NCI-H1048 (cell line): ENCODE data around the gene REELD1.

Source experiments
- DNase-seq: peaks from one replicate; lab custom pipeline; 2025; lab: John Stamatoyannopoulos, UW

REELD1 gene

DNA sequence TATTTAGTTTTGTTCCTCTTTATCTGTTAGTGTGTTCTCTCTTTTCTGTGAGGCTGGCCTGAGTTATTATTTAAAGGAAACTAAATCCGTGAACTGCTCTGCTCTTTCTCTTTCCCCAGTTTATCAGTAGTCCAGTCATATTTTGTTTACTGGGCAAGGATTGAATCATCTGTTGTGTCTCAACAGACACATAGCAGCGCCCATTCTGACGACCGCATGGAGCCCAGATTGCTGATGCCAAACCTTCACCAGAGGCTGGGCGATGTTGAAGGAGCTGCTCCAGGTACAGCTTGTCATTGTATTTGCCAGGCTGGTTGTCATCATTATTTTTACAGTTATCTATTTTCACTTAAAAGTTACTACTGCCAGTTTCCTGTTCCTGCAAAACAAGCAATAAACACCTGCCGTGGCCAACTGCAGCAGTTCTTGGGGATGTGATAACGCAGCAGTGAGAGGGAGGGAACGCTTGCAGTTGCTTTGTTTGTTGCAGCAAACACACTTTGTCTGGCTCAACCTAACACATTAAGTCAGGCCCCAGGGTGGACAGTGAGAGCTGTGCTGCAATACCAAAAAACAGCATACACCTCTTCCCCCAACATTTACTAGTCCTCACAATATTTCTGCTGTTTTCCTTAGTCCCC is 10.1 kb downstream of the REELD1 start:
- no peak for DNase-seq

DNA sequence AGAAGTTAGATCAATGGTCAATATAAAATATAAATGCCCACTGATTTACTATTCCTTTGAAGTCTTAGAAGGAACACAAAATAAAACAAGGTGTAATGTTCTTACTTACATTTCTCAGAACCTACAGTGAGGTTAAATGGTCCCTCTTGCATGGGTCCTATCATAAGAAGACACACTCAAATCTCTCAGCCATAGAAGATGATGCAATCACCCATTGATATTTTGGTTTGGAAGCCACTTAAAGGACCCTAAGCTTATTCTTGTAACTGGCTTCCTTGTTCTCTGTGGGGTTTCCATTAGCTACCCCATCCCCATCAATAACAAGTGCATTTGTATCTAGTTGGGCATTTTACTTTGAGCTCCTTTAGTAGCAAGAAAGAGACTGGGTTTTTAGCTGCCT is 15.1 kb downstream of the REELD1 start:
- no peak for DNase-seq

DNA sequence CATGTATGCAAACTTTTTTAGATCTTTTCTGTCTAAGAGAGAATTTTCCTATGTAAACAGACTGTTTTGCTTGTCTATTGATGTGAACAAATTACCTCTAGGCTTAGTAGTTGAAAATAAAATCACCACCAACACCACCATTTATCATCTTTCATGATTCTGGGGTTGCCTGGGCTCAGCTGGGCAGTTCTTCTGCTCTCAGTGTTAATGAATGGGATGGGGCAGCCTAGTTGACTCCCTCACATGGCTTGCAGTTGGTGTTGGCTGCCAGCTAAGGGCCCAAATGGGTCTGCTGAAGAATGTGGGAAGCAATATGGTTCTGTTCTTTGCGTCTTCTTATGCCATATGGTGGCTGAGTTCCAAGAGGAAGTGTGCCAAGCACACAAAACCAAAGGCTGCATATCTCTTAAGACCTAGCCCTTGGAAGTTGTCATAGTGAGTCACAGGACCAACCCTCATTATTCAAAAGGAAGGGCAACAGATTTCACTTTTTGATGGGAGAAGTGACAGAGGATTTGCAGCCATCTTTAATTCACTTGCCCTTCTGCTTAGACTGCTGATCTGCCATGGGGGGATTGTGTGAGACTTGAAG is 17.9 kb downstream of the REELD1 start:
- no peak for DNase-seq

DNA sequence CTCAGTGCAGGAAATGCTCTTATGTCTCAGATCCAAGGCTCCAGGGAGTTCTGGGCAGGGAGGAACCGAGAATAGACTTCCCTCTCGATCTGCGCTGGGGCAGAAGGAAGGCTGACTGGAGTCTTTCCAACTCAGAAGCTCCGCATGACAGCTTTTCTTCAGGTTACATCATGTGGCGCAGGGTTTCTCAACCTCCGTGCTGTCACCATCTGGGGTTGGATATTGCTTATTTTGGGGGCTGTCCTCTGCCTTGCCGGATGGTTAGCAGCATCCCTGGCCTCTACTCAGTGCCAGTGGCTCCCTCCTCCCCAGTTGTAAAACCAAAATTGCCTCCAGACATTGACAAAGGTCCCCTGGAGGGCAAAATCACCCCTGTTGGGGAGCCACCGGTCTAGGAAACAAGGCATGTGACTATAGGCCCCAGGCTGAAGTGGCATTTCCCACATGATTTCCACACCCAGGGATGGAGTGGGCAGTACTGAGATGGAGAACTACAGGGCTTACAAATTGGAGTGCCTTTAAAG is 21.4 kb downstream of the REELD1 start:
- DNase-seq: no peak

DNA sequence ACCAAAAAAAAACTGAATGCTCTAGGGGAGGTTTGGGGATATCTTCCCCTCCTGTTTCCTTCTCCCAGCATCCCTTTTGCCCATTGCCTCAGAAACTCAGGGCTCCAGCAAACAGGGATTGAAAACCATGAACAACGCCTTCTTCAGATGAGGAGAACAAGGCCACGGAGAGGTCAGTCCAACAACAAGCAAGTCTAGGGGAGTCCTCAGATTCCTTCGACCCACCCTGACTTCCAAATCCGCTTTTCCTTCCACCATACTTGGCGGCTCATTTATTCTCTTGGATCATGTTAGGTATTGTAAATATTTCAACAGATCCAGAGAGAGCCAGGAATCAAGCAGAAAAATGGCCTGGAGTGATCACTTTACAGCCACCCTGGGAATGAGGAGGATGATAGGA is 21.9 kb downstream of the REELD1 start:
- DNase-seq: no peak

DNA sequence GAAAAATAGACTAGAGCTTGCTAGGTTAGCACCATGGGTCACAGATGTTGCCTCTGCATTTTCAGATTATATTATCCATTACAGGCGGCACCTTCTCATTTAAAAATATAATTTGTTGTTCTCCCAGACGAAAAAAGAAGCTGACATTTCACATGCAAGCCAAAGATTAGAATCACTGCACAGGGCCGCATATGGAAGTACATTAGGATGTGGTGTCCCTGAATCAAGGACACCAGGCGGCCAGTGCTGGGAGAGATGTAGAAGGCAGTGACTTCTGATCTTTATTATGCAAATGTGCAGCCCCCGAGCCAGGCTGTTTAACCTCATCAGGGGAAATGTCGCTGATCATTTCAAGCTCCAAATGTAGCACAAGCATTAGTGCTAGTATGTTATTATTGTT is 22.8 kb downstream of the REELD1 start:
- no peak for DNase-seq

DNA sequence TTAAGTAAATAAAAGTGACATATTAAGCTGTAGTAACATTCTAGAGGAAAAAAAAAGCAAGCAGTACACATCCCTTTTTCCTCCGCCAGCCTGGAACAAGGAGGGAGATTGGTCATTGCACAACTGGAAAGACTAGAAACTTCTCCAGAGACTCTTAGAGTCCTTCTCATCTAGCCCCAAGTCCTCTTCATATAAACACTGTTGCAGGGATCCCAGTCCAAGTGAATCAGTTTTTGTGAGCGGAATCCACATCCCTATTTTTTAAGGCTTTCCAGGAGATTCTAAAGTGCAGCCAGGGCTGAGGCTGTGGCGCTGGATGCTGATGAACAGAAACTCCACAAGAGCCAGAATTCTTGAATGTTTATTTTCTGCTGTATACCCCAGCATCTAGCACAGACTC is 23.8 kb downstream of the REELD1 start:
- DNase-seq: no peak

DNA sequence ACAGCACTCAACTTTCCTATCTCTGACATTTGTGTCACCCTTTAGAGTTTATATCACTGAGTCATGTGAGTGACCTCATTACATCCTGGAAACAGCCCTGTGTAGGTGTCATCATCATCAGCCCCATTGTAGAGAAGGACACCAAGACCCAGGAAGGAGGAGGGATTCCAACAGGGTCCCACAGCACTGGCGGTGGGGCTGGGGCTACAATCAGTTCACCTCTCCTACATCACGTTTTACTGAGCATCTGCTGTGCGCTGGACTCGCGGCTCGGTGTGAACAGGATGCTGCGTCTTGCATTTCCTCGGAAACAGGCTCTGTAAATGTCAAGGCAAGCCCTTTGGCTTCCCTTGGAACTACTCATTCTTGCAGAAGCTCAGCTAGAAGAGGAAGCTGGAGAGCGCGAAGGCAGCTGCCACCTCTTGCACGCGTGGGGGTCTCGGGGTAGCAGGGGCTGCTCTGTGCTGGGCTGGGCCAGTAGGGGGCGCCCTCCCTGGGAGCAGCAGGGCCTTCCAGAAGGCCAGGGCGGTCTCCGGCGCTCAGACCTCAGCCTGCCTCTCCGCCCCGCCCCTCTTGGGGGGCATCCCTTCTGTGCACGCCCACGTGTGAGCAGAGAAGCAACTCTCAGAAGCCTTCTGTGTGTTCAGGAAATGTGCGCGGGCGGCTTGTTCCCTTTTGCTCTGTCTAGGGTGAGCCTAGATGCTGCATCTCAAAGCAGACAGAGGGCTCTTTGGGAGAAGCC is 29.0 kb downstream of the REELD1 start:
- no peak for DNase-seq

DNA sequence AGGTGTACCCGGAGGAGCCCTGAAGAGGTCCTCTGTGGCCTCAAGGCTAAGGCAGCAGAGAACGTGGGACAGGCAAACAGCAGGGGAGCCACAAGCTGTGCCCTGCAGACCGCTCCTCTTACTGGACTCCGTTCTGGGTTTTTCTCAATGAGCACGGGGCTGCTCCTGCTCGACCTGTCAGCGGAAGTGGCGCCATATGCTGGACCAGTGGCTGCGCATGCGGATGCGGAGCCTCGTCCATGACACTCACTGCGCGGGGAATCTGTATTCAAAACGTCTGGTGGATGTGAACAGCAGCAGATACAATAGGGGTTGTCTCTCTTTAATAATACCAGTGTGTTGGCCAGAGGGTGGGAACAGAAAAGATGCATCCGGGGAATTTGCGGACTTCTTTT is 29.5 kb downstream of the REELD1 start:
- no peak for DNase-seq

DNA sequence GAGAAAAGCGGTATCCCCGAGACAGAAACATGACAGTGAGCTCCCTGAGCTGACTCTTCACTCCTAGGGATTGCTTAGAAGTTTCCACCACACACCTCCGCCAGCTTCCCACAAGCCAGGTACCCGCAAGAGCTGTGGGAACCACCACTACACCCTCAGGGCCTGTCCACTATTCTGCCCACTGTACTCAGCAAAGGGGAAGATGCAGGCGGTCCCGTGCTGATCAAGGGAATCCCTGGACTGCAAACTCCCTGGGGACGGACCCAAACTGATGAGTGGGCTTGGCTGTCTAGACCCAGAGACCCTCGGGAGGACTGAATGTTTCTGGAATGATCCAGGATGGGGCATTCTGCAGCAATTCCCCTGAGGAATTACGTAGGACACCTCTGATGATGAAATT is 30.2 kb downstream of the REELD1 start:
- DNase-seq: no peak

DNA sequence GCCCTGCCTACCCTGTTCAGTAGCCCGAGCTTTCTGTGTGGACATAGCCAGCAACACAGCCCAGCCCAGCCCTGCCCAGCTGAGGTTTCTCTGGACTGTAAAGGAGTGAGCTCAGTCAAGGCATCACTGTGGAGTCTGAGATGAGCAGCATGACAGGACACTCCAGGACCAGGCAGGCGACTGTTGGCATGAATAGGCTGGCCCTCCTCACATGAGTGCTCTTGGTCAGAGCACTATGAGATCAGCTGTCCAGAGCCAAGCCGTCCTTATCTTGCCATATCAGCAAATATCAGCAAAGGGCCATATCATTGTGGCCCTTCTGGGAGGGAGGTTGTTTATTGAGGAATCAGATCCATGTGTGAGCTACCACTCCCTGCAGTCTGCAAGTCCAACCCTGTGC is 30.9 kb downstream of the REELD1 start:
- no peak for DNase-seq

DNA sequence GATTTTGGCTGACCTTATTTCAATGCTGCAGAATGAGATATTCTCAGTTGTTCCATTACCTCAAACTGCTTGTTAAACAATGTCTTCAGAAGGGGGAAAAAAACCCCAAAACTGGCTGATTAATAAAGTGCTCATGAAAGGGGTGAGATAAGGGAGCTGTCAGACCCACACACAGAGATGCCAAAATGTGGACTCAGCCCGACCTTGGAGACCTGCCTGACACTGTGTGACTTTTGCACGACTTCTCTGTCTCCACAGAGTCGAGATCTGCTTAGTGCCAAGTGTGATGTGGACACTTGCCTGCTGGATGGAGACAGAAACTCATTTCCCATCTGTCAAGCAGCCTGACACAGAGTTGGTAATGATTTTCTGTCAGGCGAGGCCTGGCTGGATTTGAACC is 31.5 kb downstream of the REELD1 start:
- no peak for DNase-seq

DNA sequence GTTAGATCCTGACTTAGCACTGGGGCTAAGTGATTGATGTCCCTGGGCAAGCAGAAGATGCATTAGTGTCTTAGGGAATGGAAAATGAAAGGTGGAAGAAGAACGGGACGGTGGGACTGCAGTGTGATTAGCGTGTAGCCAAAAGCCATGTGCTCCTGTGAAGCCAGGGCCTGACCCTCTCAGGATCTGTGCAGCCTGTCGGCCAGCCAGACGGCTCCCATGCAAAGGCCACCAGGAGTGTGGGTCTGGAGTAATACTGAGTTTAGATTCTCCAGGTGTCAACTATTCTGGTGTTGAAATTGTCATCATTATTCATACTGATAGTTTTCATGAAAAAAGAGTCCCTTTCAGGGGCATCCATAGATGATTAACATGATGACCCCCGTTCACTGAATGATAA is 32.0 kb downstream of the REELD1 start:
- DNase-seq: no peak

DNA sequence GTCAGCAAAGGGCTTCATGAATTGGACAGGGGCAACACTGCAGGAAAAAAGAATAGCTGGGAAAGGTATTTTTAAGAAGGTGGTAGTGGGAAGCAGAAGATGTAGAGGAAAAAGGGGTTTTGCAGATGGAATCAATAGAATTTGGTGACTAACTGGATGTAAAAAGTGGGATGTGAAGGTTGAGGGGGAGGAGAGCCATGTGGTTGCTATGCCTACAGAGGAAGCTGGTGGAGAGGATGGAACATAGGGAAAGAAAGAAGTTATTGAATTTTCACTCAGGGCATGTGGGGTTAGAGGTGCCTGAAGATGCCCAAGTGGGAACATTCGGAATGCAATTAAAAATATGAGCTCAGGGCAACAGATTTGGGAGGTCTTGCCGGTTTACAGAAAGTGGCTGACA is 33.0 kb downstream of the REELD1 start:
- no peak for DNase-seq

DNA sequence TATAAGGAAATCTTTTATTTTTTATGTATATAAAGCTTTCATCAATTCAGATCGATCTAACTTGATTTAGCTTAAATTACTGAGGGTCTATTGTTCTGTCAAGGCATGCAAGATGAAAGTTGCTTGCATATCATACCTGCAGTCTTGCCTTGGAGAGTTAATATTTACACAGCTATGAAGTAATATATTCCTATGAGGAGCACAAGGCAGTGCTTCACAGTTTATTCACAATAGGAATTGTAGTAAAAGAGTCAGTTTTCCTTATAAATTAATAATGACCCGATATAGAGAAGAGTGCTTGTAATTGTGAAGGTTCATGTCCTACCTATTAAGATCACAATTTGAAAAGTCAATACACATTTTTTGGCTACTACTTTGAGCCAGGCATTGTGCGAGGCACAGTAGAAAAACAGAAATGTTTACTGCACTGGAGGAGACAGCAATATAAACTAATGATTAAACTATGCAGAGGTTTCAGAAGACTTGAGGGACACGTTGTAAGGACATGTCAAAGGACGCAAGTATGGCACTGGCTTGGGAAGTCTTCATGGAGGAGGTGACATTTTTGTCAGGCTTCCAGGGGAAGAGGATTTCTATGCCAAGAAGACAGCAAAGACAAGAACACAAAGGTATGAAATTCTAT is 38.8 kb downstream of the REELD1 start:
- DNase-seq: no peak

DNA sequence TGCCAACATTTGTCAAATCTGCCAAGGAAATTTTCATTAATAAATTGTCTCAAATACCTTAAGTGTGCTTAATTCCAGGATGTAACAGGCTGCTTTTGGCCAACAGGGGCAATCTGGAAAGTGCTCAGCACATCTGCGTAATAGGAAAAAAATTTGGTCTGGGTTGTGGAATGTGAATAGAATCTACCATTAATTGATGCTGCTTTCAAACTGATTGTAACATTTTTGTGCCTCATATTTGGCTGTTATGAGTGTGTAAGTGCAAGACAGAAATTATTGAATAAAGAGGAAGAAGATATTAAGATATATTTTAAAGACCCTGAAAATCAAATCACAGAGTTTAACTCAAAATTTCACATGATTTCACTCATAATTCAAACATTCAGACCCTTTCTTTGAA is 41.1 kb downstream of the REELD1 start:
- DNase-seq: no peak

DNA sequence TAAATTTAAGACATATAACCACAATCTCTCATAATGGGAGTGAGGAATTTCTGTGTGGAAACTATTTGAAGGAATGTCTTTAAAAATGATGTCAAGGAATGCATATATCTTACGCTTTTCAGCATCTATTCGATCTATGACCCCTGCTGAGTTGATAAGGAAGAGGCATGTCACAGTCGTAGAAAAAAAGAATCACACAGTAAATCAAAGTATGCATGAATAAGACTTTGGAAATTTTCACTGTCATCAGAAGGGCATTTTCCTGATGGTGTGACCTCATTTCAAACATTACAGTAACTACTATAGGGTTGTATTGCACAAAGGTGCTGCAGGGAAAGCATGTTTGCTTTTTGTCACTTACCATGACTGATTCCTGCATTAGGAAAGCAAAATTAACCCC is 41.5 kb downstream of the REELD1 start:
- no peak for DNase-seq

DNA sequence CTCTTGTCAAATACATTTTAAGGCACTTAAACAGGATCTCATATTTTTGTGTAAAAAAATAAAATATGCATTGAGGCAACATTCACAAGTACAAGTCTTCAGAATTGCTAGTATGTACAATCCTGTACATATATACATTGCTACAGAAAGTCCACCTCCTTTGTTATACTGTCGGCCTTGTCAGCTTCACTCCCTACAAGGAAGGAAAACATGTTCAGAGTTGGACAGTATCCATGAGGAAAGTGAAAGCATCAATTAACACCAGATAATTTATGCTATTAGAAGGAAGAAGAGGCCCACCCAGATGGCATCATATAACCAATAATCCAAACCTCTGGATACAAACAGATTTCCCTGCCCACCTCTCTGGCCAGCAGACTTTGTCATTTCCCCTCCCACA is 42.0 kb downstream of the REELD1 start:
- DNase-seq: no peak

DNA sequence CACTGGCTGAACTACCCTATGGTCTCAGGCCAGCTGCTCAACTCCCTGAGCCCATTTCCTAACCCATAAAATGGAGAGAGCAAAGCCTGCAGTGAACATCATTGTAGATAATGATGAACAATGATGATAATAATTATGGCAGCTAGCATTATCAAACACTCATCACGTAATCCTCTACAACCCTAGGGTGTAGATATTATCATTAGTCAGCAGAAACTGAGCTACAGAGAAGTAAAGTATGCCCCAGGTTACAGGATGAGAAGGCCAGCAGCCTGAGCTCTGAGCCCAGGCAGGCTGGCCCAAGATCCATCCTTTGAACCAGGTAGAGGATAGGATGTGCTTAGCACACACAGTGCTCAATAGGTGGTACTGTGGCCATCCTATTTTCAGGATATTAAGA is 43.2 kb downstream of the REELD1 start:
- no peak for DNase-seq

DNA sequence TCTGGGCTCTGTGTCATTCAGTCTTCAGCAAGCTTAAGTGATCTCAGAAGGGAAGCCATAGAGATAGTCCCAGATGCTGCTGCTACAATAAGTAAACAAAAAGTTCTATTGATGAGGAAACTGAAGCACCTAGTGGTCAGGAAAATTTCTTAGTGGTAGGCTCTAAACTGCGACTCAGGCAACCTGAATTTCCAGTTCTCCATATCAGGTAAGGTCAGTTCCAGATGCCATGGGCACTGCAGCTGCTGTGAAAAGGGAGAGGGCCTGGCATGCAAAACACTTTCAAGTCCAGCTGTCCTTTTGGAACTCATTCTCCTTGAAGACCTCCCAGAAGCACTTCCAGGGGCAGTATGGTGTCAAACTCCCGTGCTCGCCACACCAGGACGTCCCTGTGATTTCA is 46.2 kb downstream of the REELD1 start:
- DNase-seq: no peak

DNA sequence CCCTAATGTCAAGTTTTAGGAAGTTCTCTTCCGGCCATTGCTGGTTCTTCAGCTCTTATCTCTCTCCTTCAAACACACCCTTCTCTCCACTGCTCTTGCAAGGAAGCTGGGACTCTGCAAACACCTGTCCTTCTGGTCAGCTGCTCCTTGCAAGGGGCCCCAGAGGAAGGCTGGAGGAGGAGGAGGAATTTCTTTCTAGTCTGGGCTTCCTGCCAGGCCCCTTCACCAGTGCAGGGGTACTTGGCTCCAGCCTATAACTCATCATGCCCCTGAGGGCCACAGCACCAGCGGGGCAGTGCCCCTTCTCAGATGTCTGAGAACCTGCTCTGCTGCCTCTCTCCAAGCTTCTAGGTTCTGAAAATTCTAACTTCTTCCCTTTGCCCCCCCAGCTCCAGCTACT is 46.7 kb downstream of the REELD1 start:
- DNase-seq: no peak

DNA sequence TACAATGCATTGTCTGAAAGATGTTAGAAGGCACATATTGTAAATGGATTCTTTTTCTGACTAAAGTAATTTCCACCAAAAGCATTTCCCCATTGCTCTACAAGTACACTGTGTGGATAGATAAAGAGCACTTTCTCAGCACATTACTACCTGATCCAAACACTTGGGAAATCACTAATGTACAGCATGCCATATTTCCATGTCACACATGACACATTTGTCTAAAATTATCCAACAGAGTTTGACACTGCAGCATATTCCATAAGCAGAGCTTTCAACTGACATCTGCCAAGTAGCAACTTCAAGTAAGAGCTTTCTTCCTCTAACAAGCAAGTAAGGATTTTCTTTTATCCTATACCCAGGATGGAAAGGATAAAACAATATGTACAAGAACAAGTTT is 49.5 kb downstream of the REELD1 start:
- DNase-seq: no peak

DNA sequence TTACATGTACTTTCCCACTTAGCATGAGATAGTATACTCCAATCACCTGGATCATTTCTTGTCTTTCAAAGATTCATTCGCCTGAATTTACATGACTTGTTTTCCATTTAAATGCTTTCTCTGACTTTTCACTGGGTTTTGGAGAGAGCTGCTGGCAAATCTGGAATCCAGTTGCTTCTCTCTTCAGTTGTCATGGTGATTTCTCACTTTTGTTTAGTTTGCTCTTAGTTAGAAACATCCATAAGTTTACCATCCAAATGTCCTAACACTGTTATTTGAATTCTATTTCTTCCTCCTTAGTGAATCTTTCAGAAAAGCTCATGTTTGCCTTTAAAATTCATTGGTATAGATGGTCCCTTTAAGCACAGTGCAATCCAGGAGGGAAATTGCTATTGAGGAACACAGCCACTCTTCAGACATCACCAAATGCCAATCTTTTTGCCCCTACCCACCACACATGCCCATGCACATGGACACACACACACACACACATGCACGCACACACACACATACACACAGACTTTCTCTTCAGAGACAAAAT is 51.7 kb downstream of the REELD1 start:
- no peak for DNase-seq
